Measurements from ENCODE around the gene KIAA0930.

DNA sequence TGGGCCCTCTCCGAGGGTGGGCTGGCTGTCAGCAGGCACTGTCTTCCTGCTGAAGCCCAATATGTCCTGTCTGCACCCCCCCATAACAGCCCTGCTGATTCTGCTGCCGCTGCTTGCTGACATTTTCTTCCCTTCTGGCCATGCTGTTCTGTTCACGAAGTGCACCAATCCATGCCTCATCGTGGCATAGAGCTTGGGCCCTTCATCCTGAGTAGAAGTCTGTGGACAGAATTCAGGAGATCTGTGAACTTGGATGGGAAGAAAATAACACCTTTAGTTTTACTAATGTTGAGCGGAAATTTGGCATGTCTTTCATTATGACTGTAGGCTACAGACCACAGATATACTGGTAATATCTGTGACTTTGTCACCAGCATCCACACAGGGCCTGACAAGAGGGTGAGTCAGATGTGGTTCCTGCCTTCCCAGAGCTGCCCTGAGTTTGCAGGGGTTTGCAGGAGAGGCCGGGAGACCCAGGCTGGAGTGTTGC, 14.1 kb upstream of the KIAA0930 start:
- TF ChIP-seq, protein P1, sequence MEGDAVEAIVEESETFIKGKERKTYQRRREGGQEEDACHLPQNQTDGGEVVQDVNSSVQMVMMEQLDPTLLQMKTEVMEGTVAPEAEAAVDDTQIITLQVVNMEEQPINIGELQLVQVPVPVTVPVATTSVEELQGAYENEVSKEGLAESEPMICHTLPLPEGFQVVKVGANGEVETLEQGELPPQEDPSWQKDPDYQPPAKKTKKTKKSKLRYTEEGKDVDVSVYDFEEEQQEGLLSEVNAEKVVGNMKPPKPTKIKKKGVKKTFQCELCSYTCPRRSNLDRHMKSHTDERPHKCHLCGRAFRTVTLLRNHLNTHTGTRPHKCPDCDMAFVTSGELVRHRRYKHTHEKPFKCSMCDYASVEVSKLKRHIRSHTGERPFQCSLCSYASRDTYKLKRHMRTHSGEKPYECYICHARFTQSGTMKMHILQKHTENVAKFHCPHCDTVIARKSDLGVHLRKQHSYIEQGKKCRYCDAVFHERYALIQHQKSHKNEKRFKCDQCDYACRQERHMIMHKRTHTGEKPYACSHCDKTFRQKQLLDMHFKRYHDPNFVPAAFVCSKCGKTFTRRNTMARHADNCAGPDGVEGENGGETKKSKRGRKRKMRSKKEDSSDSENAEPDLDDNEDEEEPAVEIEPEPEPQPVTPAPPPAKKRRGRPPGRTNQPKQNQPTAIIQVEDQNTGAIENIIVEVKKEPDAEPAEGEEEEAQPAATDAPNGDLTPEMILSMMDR (IDR thresholded peaks at IDR 0.05) = no peak
- no peak for TF ChIP-seq ZFX (IDR thresholded peaks at IDR 0.05; ENCODE audit: borderline replicate concordance)
